ENCODE data around the gene CCL19. TPM values are rescaled to one million over a fixed set of nuclear protein-coding genes. Genes with fewer than 3 reads are reported as not detected.

CCL19 gene
- total and polyA plus RNA-seq, 2 donors (not counting 3 experiments of a cell fraction or from before 2014, with no cell fraction given), result not detected

- ChIA-PET CTCF (interaction anchor here (1.1 to 6.2 kb wide), 7 partner anchors 10 to 310 kb away, joined by 3 to 92 read pairs (median 4); no protein-coding TSS in a partner anchor), POLR2A (no interaction called here)
- TF ChIP-seq MAX (IDR thresholded peaks at IDR 0.05; ENCODE audit: insufficient read depth, insufficient read length), result no peak
- peak; percentile 86 to 94 for TF ChIP-seq CTCF (IDR thresholded peaks at IDR 0.05; ENCODE audit: extremely low read depth in 1 of 2, insufficient read depth in 1 of 2, low read depth in 1 of 2, low read length in 2 of 2)
- no TSS peak for BruUV-seq (replicated peaks)
- H3K27ac ChIP-seq (ENCODE audit: insufficient read depth, low read depth, low read length), result no peak overlapping the region
- H3K9me1 ChIP-seq (replicated peaks; ENCODE audit: control insufficient read depth, extremely low read depth, insufficient read depth, low read length), result no peaks in the 10 kb centered on the region
- no peak overlapping the region for H3K4me2 ChIP-seq (ENCODE audit: insufficient read depth, low read length)
- no peak overlapping the region for H2AFZ ChIP-seq (ENCODE audit: low read depth, low read length)
- no peak overlapping the region for H3K9ac ChIP-seq (replicated peaks; ENCODE audit: extremely low read depth, insufficient read depth, low read length)
- no peaks in the 10 kb centered on the region for H3K79me2 ChIP-seq (ENCODE audit: control insufficient read depth, insufficient read depth, low read length)
- no peaks in the 10 kb centered on the region for H3K9me3 ChIP-seq (replicated peaks; ENCODE audit: control insufficient read depth, insufficient read depth, low read length)
- H4K20me1 ChIP-seq (replicated peaks; ENCODE audit: control insufficient read depth, extremely low read depth, insufficient read depth, low read length), result no peaks in the 10 kb centered on the region
- H3K27me3 ChIP-seq (ENCODE audit: control insufficient read depth in 2 of 2, insufficient read depth in 2 of 2, low read length in 2 of 2), result no peaks in the 10 kb centered on the region
- no peaks in the 10 kb centered on the region for H3K4me1 ChIP-seq (ENCODE audit: control insufficient read depth, extremely low read depth, insufficient read depth, low read length)
- no peaks in the 10 kb centered on the region for H3K36me3 ChIP-seq (ENCODE audit: control insufficient read depth in 2 of 2, extremely low read depth in 1 of 2, insufficient read depth in 2 of 2, low read length in 2 of 2)
- peak; percentile 88 for FAIRE-seq
- peak; percentile 72 for DNase-seq (ENCODE audit: low read depth, low spot score)
- intact Hi-C loops (cut with micrococcal nuclease) (loop anchor here (1.0 to 10.0 kb wide), 3 partner anchors 10 to 310 kb away; partner anchors contain the start of gene DNAJB5), dilution Hi-C loops (cut with MboI; ENCODE audit: extremely low pct_ligation_motif_present, low sequenced_read_pairs) (no loop called here)
- no peak overlapping the region for H3K4me3 ChIP-seq (replicated peaks in 1 of 3; ENCODE audit: insufficient read depth in 1 of 3, low read depth in 1 of 3, low read length in 3 of 3)
Observed at GRCh38 chr9:34675048-34675714, 15.9 kb downstream of the CCL19 start.

- no peak overlapping the region for H2AFZ ChIP-seq (ENCODE audit: low read depth, low read length)
- H3K4me1 ChIP-seq (ENCODE audit: control insufficient read depth, extremely low read depth, insufficient read depth, low read length), result no peaks in the 10 kb centered on the region
- ChIA-PET POLR2A (no interaction called here), CTCF (interaction anchor here (1.2 to 6.2 kb wide), 5 partner anchors 25 to 194 kb away, joined by 4 to 92 read pairs (median 4); no protein-coding TSS in a partner anchor)
- no peaks in the 10 kb centered on the region for H4K20me1 ChIP-seq (replicated peaks; ENCODE audit: control insufficient read depth, extremely low read depth, insufficient read depth, low read length)
- intact Hi-C loops (cut with micrococcal nuclease) (loop anchor here (10.0 kb wide), 1 partner anchor 310 kb away; the partner anchor contains the start of gene DNAJB5), dilution Hi-C loops (cut with MboI; ENCODE audit: extremely low pct_ligation_motif_present, low sequenced_read_pairs) (no loop called here)
- no peak for FAIRE-seq
- no peaks in the 10 kb centered on the region for H3K27me3 ChIP-seq (ENCODE audit: control insufficient read depth in 2 of 2, insufficient read depth in 2 of 2, low read length in 2 of 2)
- no peak overlapping the region for H3K27ac ChIP-seq (ENCODE audit: insufficient read depth, low read depth, low read length)
- TF ChIP-seq FOS (IDR thresholded peaks at IDR 0.05; ENCODE audit: borderline replicate concordance, insufficient read depth, low read length), result no peak
- TF ChIP-seq POLR2A (IDR thresholded peaks at IDR 0.05; ENCODE audit: low read depth, low read length), result no peak
- no peak for TF ChIP-seq MAX (IDR thresholded peaks at IDR 0.05; ENCODE audit: insufficient read depth, insufficient read length)
- no peak for TF ChIP-seq POLR2AphosphoS5 (IDR thresholded peaks at IDR 0.05; ENCODE audit: insufficient read depth, low read depth, low read length)
- no peak for TF ChIP-seq JUN (IDR thresholded peaks at IDR 0.05; ENCODE audit: borderline replicate concordance, insufficient read depth, insufficient read length, low read depth)
- TF ChIP-seq EZH2 (IDR thresholded peaks at IDR 0.05; ENCODE audit: borderline replicate concordance, low read depth, low read length, severe bottlenecking), result no peak
- no peak for TF ChIP-seq GATA2 (IDR thresholded peaks at IDR 0.05; ENCODE audit: insufficient read depth, insufficient read length, low read depth, low read length)
- no peak for TF ChIP-seq MYC (IDR thresholded peaks at IDR 0.05; ENCODE audit: low read depth, low read length)
- TF ChIP-seq CTCF (IDR thresholded peaks at IDR 0.05; ENCODE audit: extremely low read depth in 1 of 2, insufficient read depth in 1 of 2, low read depth in 1 of 2, low read length in 2 of 2), result no peak
- no peak overlapping the region for H3K4me3 ChIP-seq (replicated peaks in 1 of 3; ENCODE audit: insufficient read depth in 1 of 3, low read depth in 1 of 3, low read length in 3 of 3)
- no peak overlapping the region for H3K4me2 ChIP-seq (ENCODE audit: insufficient read depth, low read length)
- DNase-seq (ENCODE audit: low read depth, low spot score), result no peak
- BruUV-seq (replicated peaks), result no TSS peak
- no peaks in the 10 kb centered on the region for H3K9me3 ChIP-seq (replicated peaks; ENCODE audit: control insufficient read depth, insufficient read depth, low read length)
- no peaks in the 10 kb centered on the region for H3K9me1 ChIP-seq (replicated peaks; ENCODE audit: control insufficient read depth, extremely low read depth, insufficient read depth, low read length)
- no peaks in the 10 kb centered on the region for H3K79me2 ChIP-seq (ENCODE audit: control insufficient read depth, insufficient read depth, low read length)
- H3K9ac ChIP-seq (replicated peaks; ENCODE audit: extremely low read depth, insufficient read depth, low read length), result no peak overlapping the region
- no peaks in the 10 kb centered on the region for H3K36me3 ChIP-seq (ENCODE audit: control insufficient read depth in 2 of 2, extremely low read depth in 1 of 2, insufficient read depth in 2 of 2, low read length in 2 of 2)
Observed at GRCh38 chr9:34674440-34674839, 16.6 kb downstream of the CCL19 start.

All from endothelial cell of umbilical vein (primary cell).